B cell (primary cell): Measurements from ENCODE around the gene NME3.

Experiments used
- EZH2 ChIP-seq: IDR thresholded peaks from 2 replicates; pipeline ENCODE4 v1.6.1; 2012; ENCODE audit warnings: borderline replicate concordance, low read depth, mild to moderate bottlenecking, moderate library complexity, low read length; ENCODE audit not compliant: insufficient read depth, poor library complexity, severe bottlenecking
- TF ChIP-seq, protein P1 (sequence below): fragments of 200-600 bp; IDR thresholded peaks from one replicate; pipeline ENCODE4 v1.8.0; 2022; ENCODE audit warnings: antibody characterized with exemption, mild to moderate bottlenecking

DNA sequence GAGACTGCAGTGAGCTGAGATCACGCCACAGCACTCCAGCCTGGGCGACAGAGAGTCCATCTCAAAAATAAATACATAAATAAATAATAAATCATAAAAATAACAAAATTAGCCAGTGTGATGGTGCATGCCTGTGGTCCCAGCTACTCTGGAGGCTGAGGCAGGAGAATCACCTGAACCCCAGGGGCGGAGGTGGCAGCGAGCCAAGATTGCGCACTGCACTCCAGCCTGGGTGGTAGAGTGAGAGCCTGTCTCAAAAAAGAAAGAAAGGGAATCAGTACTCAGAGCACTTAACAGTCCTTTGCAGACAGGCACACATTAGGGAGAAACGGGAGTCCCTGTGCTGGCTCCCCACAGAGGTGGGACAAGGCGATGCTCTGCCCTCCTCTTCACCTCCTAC is 40.3 kb downstream of the NME3 start:
- TF ChIP-seq, protein P1, sequence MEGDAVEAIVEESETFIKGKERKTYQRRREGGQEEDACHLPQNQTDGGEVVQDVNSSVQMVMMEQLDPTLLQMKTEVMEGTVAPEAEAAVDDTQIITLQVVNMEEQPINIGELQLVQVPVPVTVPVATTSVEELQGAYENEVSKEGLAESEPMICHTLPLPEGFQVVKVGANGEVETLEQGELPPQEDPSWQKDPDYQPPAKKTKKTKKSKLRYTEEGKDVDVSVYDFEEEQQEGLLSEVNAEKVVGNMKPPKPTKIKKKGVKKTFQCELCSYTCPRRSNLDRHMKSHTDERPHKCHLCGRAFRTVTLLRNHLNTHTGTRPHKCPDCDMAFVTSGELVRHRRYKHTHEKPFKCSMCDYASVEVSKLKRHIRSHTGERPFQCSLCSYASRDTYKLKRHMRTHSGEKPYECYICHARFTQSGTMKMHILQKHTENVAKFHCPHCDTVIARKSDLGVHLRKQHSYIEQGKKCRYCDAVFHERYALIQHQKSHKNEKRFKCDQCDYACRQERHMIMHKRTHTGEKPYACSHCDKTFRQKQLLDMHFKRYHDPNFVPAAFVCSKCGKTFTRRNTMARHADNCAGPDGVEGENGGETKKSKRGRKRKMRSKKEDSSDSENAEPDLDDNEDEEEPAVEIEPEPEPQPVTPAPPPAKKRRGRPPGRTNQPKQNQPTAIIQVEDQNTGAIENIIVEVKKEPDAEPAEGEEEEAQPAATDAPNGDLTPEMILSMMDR, result no peak
- TF ChIP-seq EZH2, result no peak
